Esophagus muscularis mucosa (tissue), 4 donors: ENCODE data around the gene KHDC4. TPM values are rescaled to one million over a fixed set of nuclear protein-coding genes. Genes with fewer than 3 reads are reported as not detected.
A peak's percentile ranks its signal among the peaks of the same experiment; 100 is the strongest.

ENCODE experiments used
- DNase-seq: peaks from one replicate; pipeline ENCODE4 v3.0.0-alpha.2; 2017; ENCODE audit errors: extremely low spot score
- H3K27ac ChIP-seq, 4 donors: fragments of 200-600 bp; sonication (generic); replicated peaks in 1 of 4; 1 replicate in 3 of 4; 2 replicates in 1 of 4; pipeline ENCODE4 v1.5.1; 2016 to 2019; ENCODE audit warnings: mild to moderate bottlenecking in 1 of 4
- H3K27me3 ChIP-seq, 4 donors: fragments of 200-600 bp; sonication (generic); one replicate each; pipeline versions ENCODE4 v1.5.1 to v1.6.0; 2016 to 2019
- H3K36me3 ChIP-seq, 4 donors: fragments of 200-600 bp; sonication (generic); one replicate each; pipeline ENCODE4 v1.5.1; 2016 to 2019
- H3K4me1 ChIP-seq, 4 donors: fragments of 200-600 bp; sonication (generic); one replicate each; pipeline ENCODE4 v1.5.1; 2016 to 2019
- H3K4me3 ChIP-seq, 4 donors: fragments of 200-600 bp; sonication (generic); 1 replicate in 2 of 4; 2 replicates in 2 of 4; pipeline ENCODE4 v1.5.1; 2016 to 2019; ENCODE audit warnings: mild to moderate bottlenecking in 4 of 4, moderate library complexity in 1 of 4
- H3K9me3 ChIP-seq, 4 donors: fragments of 200-600 bp; sonication (generic); 1 replicate in 3 of 4; 2 replicates in 1 of 4; pipeline ENCODE4 v1.5.1; 2016 to 2019
- EP300 ChIP-seq: sonication (generic); formaldehyde crosslinking; IDR thresholded peaks from one replicate; pipeline ENCODE4 v1.6.1; 2017; ENCODE audit warnings: antibody characterized with exemption
- POLR2A ChIP-seq: fragments of 450-650 bp; IDR thresholded peaks from one replicate; pipeline ENCODE4 v1.6.1; 2017; ENCODE audit warnings: antibody characterized with exemption, moderate library complexity, mild to moderate bottlenecking, low read depth
- POLR2AphosphoS5 ChIP-seq, 2 donors: sonication (generic); formaldehyde crosslinking; IDR thresholded peaks; one replicate each; pipeline ENCODE4 v1.6.1; 2017; ENCODE audit warnings: antibody characterized with exemption in 2 of 2
- WGBS: methylation state at CpG from one replicate; pipeline ENCODE4 v1.1.5; 2018; 5-methylcytosine and 5-hydroxymethylcytosine counted together
- intact Hi-C: fragments of 100-400 bp; cut with DNase I; formaldehyde crosslinking; loops from one replicate; pipeline ENCODE4 v1.15.1; 2023
- small RNA-seq, 3 donors: library from RNA; depleted of rRNA; stranded (forward); fragments of <200 nt; gene quantifications; one replicate each; pipeline ENCODE3, GENCODE V24; 2016
- total RNA-seq, 4 donors: library from RNA; depleted of rRNA; stranded (reverse); fragments of >200 nt; gene quantifications; one replicate each; pipeline versions ENCODE4 v1.1.0 to v1.2.1, GENCODE V29; 2016
- TF ChIP-seq, protein P1 (sequence below), 3 experiments: fragments of 200-600 bp in 2 of 3; fragments of 450-650 bp in 1 of 3; sonication (generic) in 2 of 3; IDR thresholded peaks; one replicate each; pipeline ENCODE4 v1.5.1; 2017 to 2019; ENCODE audit warnings: antibody characterized with exemption in 3 of 3, mild to moderate bottlenecking in 2 of 3, moderate library complexity in 1 of 3

Gene KHDC4
- total RNA-seq, 4 donors from 2014 or later: 25.8 to 41.5 (median 29.2) TPM

DNA sequence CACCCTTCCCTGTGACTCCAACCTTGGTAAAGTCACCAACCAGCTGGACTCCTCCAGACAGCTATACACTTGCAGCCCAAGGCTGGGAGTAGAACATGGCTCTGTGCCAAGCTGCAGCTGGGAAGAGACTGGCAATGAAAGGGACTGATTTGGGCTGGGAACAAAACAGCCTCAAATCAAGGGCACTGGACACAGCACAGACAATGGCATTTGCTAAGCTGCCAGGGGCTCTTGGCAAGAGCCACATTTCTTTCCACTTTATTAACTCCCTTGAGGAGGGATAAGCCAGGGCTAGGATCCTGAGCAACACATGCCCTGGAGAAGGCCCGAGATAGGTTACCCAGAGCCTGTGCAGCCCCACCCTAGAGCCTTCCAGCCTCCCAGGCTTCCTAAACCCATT is 62.8 kb downstream of the KHDC4 start:
- intact Hi-C loops: no loop called here
- TF ChIP-seq, protein P1, sequence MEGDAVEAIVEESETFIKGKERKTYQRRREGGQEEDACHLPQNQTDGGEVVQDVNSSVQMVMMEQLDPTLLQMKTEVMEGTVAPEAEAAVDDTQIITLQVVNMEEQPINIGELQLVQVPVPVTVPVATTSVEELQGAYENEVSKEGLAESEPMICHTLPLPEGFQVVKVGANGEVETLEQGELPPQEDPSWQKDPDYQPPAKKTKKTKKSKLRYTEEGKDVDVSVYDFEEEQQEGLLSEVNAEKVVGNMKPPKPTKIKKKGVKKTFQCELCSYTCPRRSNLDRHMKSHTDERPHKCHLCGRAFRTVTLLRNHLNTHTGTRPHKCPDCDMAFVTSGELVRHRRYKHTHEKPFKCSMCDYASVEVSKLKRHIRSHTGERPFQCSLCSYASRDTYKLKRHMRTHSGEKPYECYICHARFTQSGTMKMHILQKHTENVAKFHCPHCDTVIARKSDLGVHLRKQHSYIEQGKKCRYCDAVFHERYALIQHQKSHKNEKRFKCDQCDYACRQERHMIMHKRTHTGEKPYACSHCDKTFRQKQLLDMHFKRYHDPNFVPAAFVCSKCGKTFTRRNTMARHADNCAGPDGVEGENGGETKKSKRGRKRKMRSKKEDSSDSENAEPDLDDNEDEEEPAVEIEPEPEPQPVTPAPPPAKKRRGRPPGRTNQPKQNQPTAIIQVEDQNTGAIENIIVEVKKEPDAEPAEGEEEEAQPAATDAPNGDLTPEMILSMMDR (IDR thresholded peaks at IDR 0.05): no peak
- TF ChIP-seq POLR2A (no peak), EP300 (no peak), POLR2AphosphoS5 (IDR thresholded peaks at IDR 0.05) (no peak)
- no CpG with 5 or more reads among the region's 1 CpG for WGBS
- peak overlapping the region; percentile 8 to 48 (median 26) for H3K27ac ChIP-seq
- H3K27me3 ChIP-seq: no peaks in the 10 kb centered on the region
- H3K36me3 ChIP-seq: peaks cover 0 to 22% (median 9%) of the 10 kb centered on the region in 4 donors
- no peak overlapping the region for H3K4me3 ChIP-seq
- no peaks in the 10 kb centered on the region for H3K9me3 ChIP-seq
- DNase-seq: no peak
- peaks cover 0 to 18% (median 10%) of the 10 kb centered on the region in 4 donors for H3K4me1 ChIP-seq

DNA sequence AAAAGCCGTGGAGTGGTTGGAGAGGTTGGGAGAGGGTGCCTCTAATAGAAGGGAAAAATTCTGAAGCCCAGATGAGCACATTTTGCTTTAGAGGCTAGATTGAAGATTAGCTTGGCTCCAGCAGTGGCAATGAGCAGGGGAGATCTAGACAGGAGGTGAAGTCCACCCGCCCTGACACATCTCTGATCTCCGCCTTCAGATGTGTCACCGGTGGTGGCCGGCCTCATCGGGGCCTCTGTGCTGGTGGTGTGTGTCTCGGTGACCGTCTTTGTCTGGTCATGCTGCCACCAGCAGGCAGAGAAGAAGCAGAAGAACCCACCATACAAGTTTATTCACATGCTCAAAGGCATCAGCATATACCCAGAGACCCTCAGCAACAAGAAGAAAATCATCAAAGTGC is 66.4 kb downstream of the KHDC4 start:
- no peak for DNase-seq
- no peak overlapping the region for H3K27ac ChIP-seq
- no peak overlapping the region for H3K4me3 ChIP-seq
- peaks cover 0 to 13% (median 9%) of the 10 kb centered on the region in 4 donors for H3K4me1 ChIP-seq
- TF ChIP-seq EP300: no peak
- TF ChIP-seq, protein P1 (IDR thresholded peaks at IDR 0.05): no peak
- TF ChIP-seq POLR2A: no peak
- TF ChIP-seq POLR2AphosphoS5 (IDR thresholded peaks at IDR 0.05): no peak
- no peaks in the 10 kb centered on the region for H3K9me3 ChIP-seq
- peaks cover 0 to 16% (median 7%) of the 10 kb centered on the region in 4 donors for H3K36me3 ChIP-seq
- intact Hi-C loops: loop anchor here (10.0 kb wide), 1 partner anchor 47 kb away; the partner anchor contains the start of gene RIT1
- no peaks in the 10 kb centered on the region for H3K27me3 ChIP-seq
- WGBS: 88% methylated on average over 8 of the region's 8 CpGs

DNA sequence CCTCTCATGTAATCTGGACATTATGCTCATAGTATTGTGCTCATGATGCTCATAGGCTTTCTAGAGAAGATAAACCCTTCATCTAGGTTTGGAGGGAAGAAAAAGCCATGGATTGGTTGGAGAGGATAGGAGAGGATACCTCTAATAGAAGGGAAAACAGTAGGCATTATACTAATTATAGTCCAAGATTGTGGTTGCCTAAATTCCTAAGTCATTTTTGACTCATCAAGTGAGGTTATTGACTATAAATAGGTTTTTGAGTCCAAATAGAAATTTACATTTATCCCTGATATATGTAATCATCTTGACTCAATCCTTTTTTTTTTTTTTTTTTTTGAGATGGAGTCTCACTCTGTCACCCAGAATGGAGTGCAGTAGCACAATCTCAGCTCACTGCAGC is 69.8 kb downstream of the KHDC4 start:
- no peak for DNase-seq
- no peaks in the 10 kb centered on the region for H3K9me3 ChIP-seq
- peaks cover 0 to 11% (median 6%) of the 10 kb centered on the region in 4 donors for H3K36me3 ChIP-seq
- H3K4me3 ChIP-seq: no peak overlapping the region
- no peak overlapping the region for H3K27ac ChIP-seq
- peaks cover 14 to 18% (median 16%) of the 10 kb centered on the region in 4 donors for H3K4me1 ChIP-seq
- no peak for TF ChIP-seq POLR2A
- TF ChIP-seq, protein P1 (IDR thresholded peaks at IDR 0.05): no peak
- TF ChIP-seq EP300: no peak
- TF ChIP-seq POLR2AphosphoS5 (IDR thresholded peaks at IDR 0.05): no peak
- intact Hi-C loops: loop anchor here (10.0 kb wide), 1 partner anchor 50 kb away; the partner anchor contains the start of gene RIT1
- no peaks in the 10 kb centered on the region for H3K27me3 ChIP-seq

Small RNA genes within 50 kb of the gene (small RNA-seq; reads per million reads assigned to genes)
- gene MIR6738: 0 reads per million in 3 donors
- 0 reads per million in 3 donors for gene RF00015
- gene SCARNA4: 0 reads per million in 3 donors
- gene SNORA80E: 65.5 to 144 (median 83.8) reads per million in 3 donors

Other genes starting within 250 kb of the KHDC4 start
- 100 to 1,000 TPM; 136 to 164 (median 144) TPM for gene YY1AP1, start 245.6 kb downstream of the KHDC4 start, total RNA-seq
- gene DAP3, start 245.3 kb downstream of the KHDC4 start, total RNA-seq: 100 to 1,000 TPM in 1 of 4 donors, 10 to 100 TPM in 3; 73.5 to 131 (median 87.9) TPM
- 10 to 100 TPM; 26.5 to 49.8 (median 28.3) TPM for gene GON4L, start 77.2 kb downstream of the KHDC4 start, total RNA-seq
- gene SYT11, start 74.8 kb downstream of the KHDC4 start, total RNA-seq: 10 to 100 TPM in 3 of 4 donors, 1 to 10 TPM in 1; 8.3 to 25.2 (median 20.3) TPM
- gene RIT1, start 23.1 kb downstream of the KHDC4 start, total RNA-seq: 10 to 100 TPM; 23.0 to 36.8 (median 32.3) TPM
- gene RXFP4, start 7.2 kb upstream of the KHDC4 start, total RNA-seq: not detected
- gene ARHGEF2, start 44.1 kb upstream of the KHDC4 start, total RNA-seq: 100 to 1,000 TPM in 2 of 4 donors, 10 to 100 TPM in 2; 54.0 to 130 (median 91.8) TPM
- 100 to 1,000 TPM; 118 to 229 (median 137) TPM for gene SSR2, start 86.5 kb upstream of the KHDC4 start, total RNA-seq
- gene UBQLN4, start 119.4 kb upstream of the KHDC4 start, total RNA-seq: 10 to 100 TPM; 17.4 to 33.3 (median 26.0) TPM
- 100 to 1,000 TPM in 1 of 4 donors, 10 to 100 TPM in 3; 59.3 to 106 (median 75.5) TPM for gene LAMTOR2, start 120.4 kb upstream of the KHDC4 start, total RNA-seq
- not detected for gene RAB25, start 126.7 kb upstream of the KHDC4 start, total RNA-seq
- 1 to 10 TPM in 1 of 4 donors, under 1 TPM in 3; under 0.01 to 1.6 (median 0.66) TPM for gene MEX3A, start 148.1 kb upstream of the KHDC4 start, total RNA-seq
- gene LMNA, start 180.3 kb upstream of the KHDC4 start, total RNA-seq: 100 to 1,000 TPM; 311 to 589 (median 380) TPM
- gene SEMA4A, start 219.2 kb upstream of the KHDC4 start, total RNA-seq: 1 to 10 TPM; 1.7 to 4.1 (median 2.6) TPM